Peyer's patch (tissue), 4 donors: Measurements from ENCODE around the gene KCNAB1. TPM values are rescaled to one million over a fixed set of nuclear protein-coding genes. Genes with fewer than 3 reads are reported as not detected.

Experiments
- DNase-seq, 3 donors: peaks; one replicate each; pipeline ENCODE4 v3.0.0-alpha.2; 2017 to 2019
- H3K27ac ChIP-seq, 4 donors: fragments of 200-600 bp; sonication (generic); one replicate each; pipeline ENCODE4 v1.5.1; 2016 to 2019
- H3K27me3 ChIP-seq, 2 donors: fragments of 200-600 bp; sonication (generic); one replicate each; pipeline ENCODE4 v1.5.1; 2019
- H3K36me3 ChIP-seq, 3 donors: fragments of 200-600 bp; sonication (generic); one replicate each; pipeline ENCODE4 v1.5.1; 2016 to 2019
- H3K4me1 ChIP-seq, 4 donors: fragments of 200-600 bp; sonication (generic); one replicate each; pipeline ENCODE4 v1.5.1; 2016 to 2019
- H3K4me3 ChIP-seq, 4 donors: fragments of 200-600 bp; sonication (generic); 1 replicate in 3 of 4; 2 replicates in 1 of 4; pipeline ENCODE4 v1.5.1; 2016 to 2019; ENCODE audit warnings: mild to moderate bottlenecking in 1 of 4
- H3K9me3 ChIP-seq, 4 donors: fragments of 200-600 bp; sonication (generic); one replicate each; pipeline ENCODE4 v1.5.1; 2016 to 2019; ENCODE audit warnings: mild to moderate bottlenecking in 1 of 4
- CTCF ChIP-seq, 6 experiments: fragments of 450-650 bp in 4 of 6; fragments of 200-600 bp in 2 of 6; sonication (generic) in 1 of 6; IDR thresholded peaks; one replicate each; pipeline ENCODE4 v1.5.1; 2017 to 2019; ENCODE audit warnings: antibody characterized with exemption in 6 of 6, mild to moderate bottlenecking in 3 of 6, moderate library complexity in 1 of 6
- POLR2A ChIP-seq, 2 donors: fragments of 450-650 bp; IDR thresholded peaks; one replicate each; pipeline ENCODE4 v1.5.1; 2017; ENCODE audit warnings: antibody characterized with exemption in 2 of 2, mild to moderate bottlenecking in 2 of 2, moderate library complexity in 2 of 2
- total RNA-seq, 4 donors: library from RNA; depleted of rRNA; stranded (reverse); fragments of >200 nt; gene quantifications; one replicate each; pipeline ENCODE4 v1.1.0, GENCODE V29; 2016

The KCNAB1 gene
- total RNA-seq, 4 donors from 2014 or later = 1.1 to 1.7 (median 1.6) TPM; not detected in 1

- H3K27ac ChIP-seq = no peak overlapping the region
- no peaks in the 10 kb centered on the region for H3K36me3 ChIP-seq
- H3K27me3 ChIP-seq = no peaks in the 10 kb centered on the region
- H3K4me3 ChIP-seq = no peak overlapping the region
- H3K4me1 ChIP-seq = no peaks in the 10 kb centered on the region
- DNase-seq = no peak
- H3K9me3 ChIP-seq = no peaks in the 10 kb centered on the region
- TF ChIP-seq CTCF (IDR thresholded peaks at IDR 0.05) (no peak), POLR2A (IDR thresholded peaks at IDR 0.05) (no peak)
Measured at GRCh38 chr3:156377266-156377665, 256.9 kb downstream of the KCNAB1 start.

- Histone ChIP-seq H3K4me3 (no peak overlapping the region), H3K27me3 (no peaks in the 10 kb centered on the region), H3K27ac (no peak overlapping the region), H3K36me3 (no peaks in the 10 kb centered on the region), H3K9me3 (no peaks in the 10 kb centered on the region), H3K4me1 (no peaks in the 10 kb centered on the region)
- no peak for DNase-seq
- no peak for TF ChIP-seq CTCF (IDR thresholded peaks at IDR 0.05)
- no peak for TF ChIP-seq POLR2A (IDR thresholded peaks at IDR 0.05)
Measured at GRCh38 chr3:156377718-156378117, 257.3 kb downstream of the KCNAB1 start.

- Histone ChIP-seq H3K27me3 (no peaks in the 10 kb centered on the region), H3K9me3 (no peaks in the 10 kb centered on the region), H3K4me1 (no peaks in the 10 kb centered on the region), H3K27ac (no peak overlapping the region), H3K4me3 (no peak overlapping the region), H3K36me3 (no peaks in the 10 kb centered on the region)
- DNase-seq = no peak
- TF ChIP-seq CTCF (IDR thresholded peaks at IDR 0.05) = no peak
- TF ChIP-seq POLR2A (IDR thresholded peaks at IDR 0.05) = no peak
Measured at GRCh38 chr3:156378871-156379270, 258.5 kb downstream of the KCNAB1 start.

- DNase-seq = no peak
- TF ChIP-seq POLR2A (IDR thresholded peaks at IDR 0.05) = no peak
- TF ChIP-seq CTCF (IDR thresholded peaks at IDR 0.05) = no peak
Measured at GRCh38 chr3:156379327-156379726, 258.9 kb downstream of the KCNAB1 start.

GRCh38 chr3:156381253-156381652, 260.9 kb downstream of the KCNAB1 start:
- Histone ChIP-seq H3K27me3 (no peaks in the 10 kb centered on the region), H3K4me3 (no peak overlapping the region), H3K9me3 (no peaks in the 10 kb centered on the region), H3K36me3 (no peaks in the 10 kb centered on the region), H3K27ac (no peak overlapping the region), H3K4me1 (no peaks in the 10 kb centered on the region)
- TF ChIP-seq POLR2A (IDR thresholded peaks at IDR 0.05) (no peak), CTCF (IDR thresholded peaks at IDR 0.05) (no peak)
- no peak for DNase-seq

More at GRCh38 chr3:156379327-156379726, 258.9 kb downstream of the KCNAB1 start:
- Histone ChIP-seq H3K4me3 (no peak overlapping the region), H3K36me3 (no peaks in the 10 kb centered on the region), H3K9me3 (no peaks in the 10 kb centered on the region), H3K27me3 (no peaks in the 10 kb centered on the region), H3K4me1 (no peaks in the 10 kb centered on the region), H3K27ac (no peak overlapping the region)
